Karpas-422 (cell line): ENCODE data around the gene PUS1. TPM values are rescaled to one million over a fixed set of nuclear protein-coding genes. Genes with fewer than 3 reads are reported as not detected.
"Not testable (repeated sequence)": the region's sequence is repeated elsewhere in the genome, so short reads cannot be mapped to it uniquely, and the experiment has no call there.

Experiments used
- DNase-seq: peaks from one replicate; pipeline ENCODE4 v3.0.0-alpha.2; 2015
- H2AFZ ChIP-seq: fragments of 200-600 bp; sonication (generic); 2 replicates; pipeline ENCODE4 v1.6.1; 2014; ENCODE audit warnings: antibody characterized with exemption, low read length, mixed read lengths
- H3K27ac ChIP-seq: fragments of 200-600 bp; sonication (generic); 2 replicates; pipeline ENCODE4 v1.5.1; 2014; ENCODE audit warnings: mild to moderate bottlenecking, low read length, moderate library complexity
- H3K27me3 ChIP-seq: fragments of 200-600 bp; sonication (generic); 2 replicates; pipeline ENCODE4 v1.6.1; 2014; ENCODE audit warnings: low read length, mixed read lengths
- H3K36me3 ChIP-seq: fragments of 200-600 bp; sonication (generic); 2 replicates; pipeline ENCODE4 v1.6.1; 2014; ENCODE audit warnings: low read length, mixed read lengths; ENCODE audit not compliant: insufficient read depth
- H3K4me1 ChIP-seq: fragments of 200-600 bp; sonication (generic); 2 replicates; pipeline ENCODE4 v1.6.1; 2014; ENCODE audit warnings: mild to moderate bottlenecking, low read length, mixed read lengths
- H3K4me2 ChIP-seq: fragments of 200-600 bp; sonication (generic); 2 replicates; pipeline ENCODE4 v1.6.1; 2014; ENCODE audit warnings: low read length, low read depth, mild to moderate bottlenecking; ENCODE audit not compliant: poor library complexity, severe bottlenecking
- H3K4me3 ChIP-seq: fragments of 200-600 bp; sonication (generic); 2 replicates; pipeline ENCODE4 v1.5.1; 2014; ENCODE audit warnings: mild to moderate bottlenecking, antibody characterized with exemption, low read length, mixed read lengths
- H3K79me2 ChIP-seq: fragments of 200-600 bp; sonication (generic); 2 replicates; pipeline ENCODE4 v1.6.1; 2014; ENCODE audit warnings: mild to moderate bottlenecking, low read length, mixed read lengths
- H3K9ac ChIP-seq: fragments of 200-600 bp; sonication (generic); 2 replicates; pipeline ENCODE4 v1.6.0; 2014; ENCODE audit warnings: low read length
- H3K9me2 ChIP-seq: fragments of 200-600 bp; sonication (generic), shearing (Covaris generic); replicated peaks from 2 replicates; pipeline ENCODE4 v1.6.0; 2014; ENCODE audit warnings: mild to moderate bottlenecking, low read length, moderate library complexity; ENCODE audit not compliant: insufficient read depth
- H3K9me3 ChIP-seq: fragments of 300-700, 200-600 bp; sonication (generic); 2 replicates; pipeline ENCODE4 v1.6.1; 2014; ENCODE audit warnings: low read length, mixed read lengths
- H4K20me1 ChIP-seq: fragments of 200-600 bp; sonication (generic); 2 replicates; pipeline ENCODE4 v1.6.1; 2014; ENCODE audit warnings: mild to moderate bottlenecking, antibody characterized with exemption, low read length, low read depth; ENCODE audit not compliant: insufficient read depth
- total RNA-seq: library from RNA; depleted of rRNA; stranded (reverse); fragments of >200 nt; shearing (Covaris generic); gene quantifications from 2 replicates; pipeline ENCODE4 v1.2.3, GENCODE V29; 2014; ENCODE audit warnings: low replicate concordance

The PUS1 gene
- total RNA-seq, 1 experiment from 2014 or later = 11.9 TPM

GRCh38 chr12:131961328-131961727 lies 32.3 kb downstream of the PUS1 start:
- not testable (repeated sequence) for H2AFZ ChIP-seq, H3K4me2 ChIP-seq, H3K27ac ChIP-seq, DNase-seq, H3K4me1 ChIP-seq, H3K9ac ChIP-seq, H3K27me3 ChIP-seq, H3K9me3 ChIP-seq, H3K9me2 ChIP-seq, H3K4me3 ChIP-seq
- peaks cover 87% of the 10 kb centered on the region for H3K79me2 ChIP-seq
- H4K20me1 ChIP-seq = peaks cover 28% of the 10 kb centered on the region
- peaks cover 19% of the 10 kb centered on the region; the same call in 1 of the 2 replicates for H3K36me3 ChIP-seq

GRCh38 chr12:131962069-131962468 lies 33.0 kb downstream of the PUS1 start:
- no peak overlapping the region for H3K4me2 ChIP-seq
- peaks cover 86% of the 10 kb centered on the region for H3K79me2 ChIP-seq
- H3K36me3 ChIP-seq = peaks cover 19% of the 10 kb centered on the region; the same call in 1 of the 2 replicates
- no peak overlapping the region for H3K9ac ChIP-seq
- H3K27me3 ChIP-seq = no peaks in the 10 kb centered on the region
- no peak overlapping the region for H2AFZ ChIP-seq
- H3K9me2 ChIP-seq = no peaks in the 10 kb centered on the region
- peaks cover 5% of the 10 kb centered on the region for H3K4me1 ChIP-seq
- no peak for DNase-seq
- H3K9me3 ChIP-seq = no peaks in the 10 kb centered on the region
- H3K4me3 ChIP-seq = no peak overlapping the region
- no peak overlapping the region for H3K27ac ChIP-seq
- H4K20me1 ChIP-seq = peaks cover 24% of the 10 kb centered on the region

GRCh38 chr12:131963381-131963780 lies 34.3 kb downstream of the PUS1 start:
- H3K27ac ChIP-seq = no peak overlapping the region

GRCh38 chr12:131965073-131965472 lies 36.0 kb downstream of the PUS1 start:
- H3K27ac ChIP-seq = no peak overlapping the region
- peaks cover 19% of the 10 kb centered on the region; the same call in 1 of the 2 replicates for H3K36me3 ChIP-seq
- peaks cover 6% of the 10 kb centered on the region; the same call in 1 of the 2 replicates for H4K20me1 ChIP-seq

More at GRCh38 chr12:131963381-131963780, 34.3 kb downstream of the PUS1 start:
- Histone ChIP-seq H3K36me3 (peaks cover 19% of the 10 kb centered on the region; the same call in 1 of the 2 replicates), H3K4me2 (no peak overlapping the region), H3K27me3 (no peaks in the 10 kb centered on the region), H3K4me1 (peaks cover 5% of the 10 kb centered on the region), H3K9ac (no peak overlapping the region), H4K20me1 (peaks cover 19% of the 10 kb centered on the region), H3K79me2 (peaks cover 84% of the 10 kb centered on the region), H3K9me3 (no peaks in the 10 kb centered on the region), H3K9me2 (no peaks in the 10 kb centered on the region), H3K4me3 (no peak overlapping the region), H2AFZ (no peak overlapping the region)
- DNase-seq = no peak

GRCh38 chr12:131971226-131971625 lies 42.1 kb downstream of the PUS1 start:
- Histone ChIP-seq H3K4me3 (no peak overlapping the region), H3K4me1 (peaks cover 14% of the 10 kb centered on the region), H3K27ac (no peak overlapping the region), H3K27me3 (no peaks in the 10 kb centered on the region), H2AFZ (no peak overlapping the region), H3K4me2 (peak overlapping the region; percentile 4), H3K9me3 (no peaks in the 10 kb centered on the region), H3K36me3 (no peaks in the 10 kb centered on the region; the same call in 1 of the 2 replicates), H3K79me2 (peaks cover 95% of the 10 kb centered on the region), H4K20me1 (0 out of 2 replicates have a peak, but pooled peaks cover 8% of the 10 kb centered on the region), H3K9ac (no peak overlapping the region), H3K9me2 (no peaks in the 10 kb centered on the region)
- DNase-seq = no peak

More at GRCh38 chr12:131965073-131965472, 36.0 kb downstream of the PUS1 start:
- H3K4me3 ChIP-seq = no peak overlapping the region
- H3K9ac ChIP-seq = no peak overlapping the region
- H3K9me3 ChIP-seq = no peaks in the 10 kb centered on the region
- no peaks in the 10 kb centered on the region for H3K27me3 ChIP-seq
- no peaks in the 10 kb centered on the region for H3K9me2 ChIP-seq
- H2AFZ ChIP-seq = no peak overlapping the region
- H3K4me2 ChIP-seq = no peak overlapping the region
- peaks cover 84% of the 10 kb centered on the region for H3K79me2 ChIP-seq
- H3K4me1 ChIP-seq = peaks cover 5% of the 10 kb centered on the region
- DNase-seq = no peak

- H3K27ac ChIP-seq = no peak overlapping the region
- H2AFZ ChIP-seq = no peak overlapping the region
- no peaks in the 10 kb centered on the region; the same call in 1 of the 2 replicates for H3K36me3 ChIP-seq
- no peaks in the 10 kb centered on the region for H3K9me3 ChIP-seq
- peaks cover 19% of the 10 kb centered on the region; the same call in 1 of the 2 replicates for H4K20me1 ChIP-seq
- no peaks in the 10 kb centered on the region for H3K9me2 ChIP-seq
- DNase-seq = no peak
- no peak overlapping the region for H3K4me2 ChIP-seq
- no peak overlapping the region for H3K4me3 ChIP-seq
- H3K27me3 ChIP-seq = no peaks in the 10 kb centered on the region
- no peak overlapping the region for H3K9ac ChIP-seq
- H3K4me1 ChIP-seq = peaks cover 14% of the 10 kb centered on the region
- peaks cover 83% of the 10 kb centered on the region for H3K79me2 ChIP-seq
These were observed 46.2 kb downstream of the PUS1 start for GRCh38 chr12:131975228-131975627.

GRCh38 chr12:131979606-131980005 lies 50.5 kb downstream of the PUS1 start:
- H3K4me2 ChIP-seq = no peak overlapping the region
- no peak overlapping the region for H3K4me3 ChIP-seq
- no peak overlapping the region for H2AFZ ChIP-seq
- no peak overlapping the region for H3K27ac ChIP-seq
- no peaks in the 10 kb centered on the region for H3K4me1 ChIP-seq
- peaks cover 16% of the 10 kb centered on the region for H4K20me1 ChIP-seq
- no peaks in the 10 kb centered on the region for H3K27me3 ChIP-seq
- peaks cover 48% of the 10 kb centered on the region for H3K79me2 ChIP-seq
- H3K9ac ChIP-seq = no peak overlapping the region
- no peaks in the 10 kb centered on the region for H3K9me2 ChIP-seq
- H3K36me3 ChIP-seq = peaks cover 6% of the 10 kb centered on the region; the same call in 1 of the 2 replicates
- H3K9me3 ChIP-seq = no peaks in the 10 kb centered on the region
- DNase-seq = no peak

GRCh38 chr12:131980263-131980662 lies 51.2 kb downstream of the PUS1 start:
- peak; percentile 49 for DNase-seq
- Histone ChIP-seq H4K20me1 (peaks cover 16% of the 10 kb centered on the region), H3K9ac (no peak overlapping the region), H3K4me1 (no peaks in the 10 kb centered on the region), H3K4me3 (no peak overlapping the region), H3K9me2 (no peaks in the 10 kb centered on the region), H3K27ac (no peak overlapping the region), H3K27me3 (no peaks in the 10 kb centered on the region), H3K4me2 (no peak overlapping the region), H3K79me2 (peaks cover 41% of the 10 kb centered on the region), H3K36me3 (peaks cover 6% of the 10 kb centered on the region; the same call in 1 of the 2 replicates), H2AFZ (no peak overlapping the region), H3K9me3 (no peaks in the 10 kb centered on the region)
